A204.1 (cell line): ENCODE results near the gene BHLHE23.

Source experiments
- FAIRE-seq: peaks from 2 replicates; lab custom pipeline; 2012; peaks lifted over from hg19 to GRCh38; lab: Jason Lieb, UNC

BHLHE23 gene

GRCh38 chr20:63006540-63007359 lies at the start of gene BHLHE23:
Gene BHLHE23 (minus strand): TSS chr20:63006964. CDS start chr20:63006774, 190 bp downstream.
- FAIRE-seq: no peak

- no peak for FAIRE-seq
Measured at GRCh38 chr20:63055575-63056235, 48.9 kb upstream of the BHLHE23 start.

- no peak for FAIRE-seq
Measured at GRCh38 chr20:63054681-63055240, 48.0 kb upstream of the BHLHE23 start.

GRCh38 chr20:63054103-63054474 lies 47.3 kb upstream of the BHLHE23 start:
- FAIRE-seq: no peak

- no peak for FAIRE-seq
Measured at GRCh38 chr20:63053432-63054102, 46.8 kb upstream of the BHLHE23 start.

- no peak for FAIRE-seq
Measured at GRCh38 chr20:63052571-63053431, 46.0 kb upstream of the BHLHE23 start.

- FAIRE-seq: no peak
Measured at GRCh38 chr20:63051911-63052310, 45.1 kb upstream of the BHLHE23 start.

- FAIRE-seq: no peak
Measured at GRCh38 chr20:63051186-63051860, 44.6 kb upstream of the BHLHE23 start.

GRCh38 chr20:63050406-63050805 lies 43.6 kb upstream of the BHLHE23 start:
- no peak for FAIRE-seq

GRCh38 chr20:63049561-63050221 lies 42.9 kb upstream of the BHLHE23 start:
- FAIRE-seq: no peak

- FAIRE-seq: no peak
Measured at GRCh38 chr20:63049191-63049518, 42.4 kb upstream of the BHLHE23 start.

- no peak for FAIRE-seq
Measured at GRCh38 chr20:63048516-63049190, 41.9 kb upstream of the BHLHE23 start.

- no peak for FAIRE-seq
Measured at GRCh38 chr20:63047946-63048345, 41.2 kb upstream of the BHLHE23 start.

- FAIRE-seq: no peak
Measured at GRCh38 chr20:63047267-63047666, 40.5 kb upstream of the BHLHE23 start.

GRCh38 chr20:63046841-63047240 lies 40.1 kb upstream of the BHLHE23 start:
- no peak for FAIRE-seq

- FAIRE-seq: no peak
Measured at GRCh38 chr20:63045991-63046390, 39.2 kb upstream of the BHLHE23 start.

- no peak for FAIRE-seq
Measured at GRCh38 chr20:63045401-63045800, 38.6 kb upstream of the BHLHE23 start.

GRCh38 chr20:63044605-63045004 lies 37.8 kb upstream of the BHLHE23 start:
- no peak for FAIRE-seq

GRCh38 chr20:63044204-63044600 lies 37.4 kb upstream of the BHLHE23 start:
- FAIRE-seq: no peak
